Mesothelial cell of epicardium (in vitro differentiated cells): ENCODE measurements around the gene CPSF4L. TPM values are rescaled to one million over a fixed set of nuclear protein-coding genes. Genes with fewer than 3 reads are reported as not detected.

Experiments used
- DNase-seq, 2 experiments: peaks; one replicate each; pipeline ENCODE4 v3.0.0; 2021; ENCODE audit warnings: low spot score in 2 of 2; ENCODE audit not compliant: unreplicated experiment in 2 of 2
- H3K27ac Mint-ChIP-seq: 2 replicates; pipeline ENCODE4 v1.8.0; 2021; ENCODE audit warnings: mixed read lengths
- H3K27me3 Mint-ChIP-seq: 2 replicates; pipeline ENCODE4 v1.8.0; 2021; ENCODE audit warnings: low read depth, mixed read lengths
- H3K36me3 Mint-ChIP-seq: 2 replicates; pipeline ENCODE4 v1.8.0; 2021; ENCODE audit warnings: mixed read lengths
- H3K4me1 Mint-ChIP-seq: 2 replicates; pipeline ENCODE4 v1.8.0; 2021; ENCODE audit warnings: mixed read lengths
- H3K4me3 Mint-ChIP-seq: 2 replicates; pipeline ENCODE4 v1.8.0; 2021; ENCODE audit warnings: mild to moderate bottlenecking, moderate library complexity, mixed read lengths
- H3K9me3 Mint-ChIP-seq: 2 replicates; pipeline ENCODE4 v1.8.0; 2021; ENCODE audit warnings: mixed read lengths
- CTCF ChIP-seq: fragments of 200-600 bp; sonication (generic); IDR thresholded peaks from one replicate; pipeline ENCODE4 v1.5.0; 2021; ENCODE audit warnings: antibody characterized with exemption; ENCODE audit not compliant: unreplicated experiment
- total RNA-seq: library from RNA; stranded (reverse); gene quantifications from 3 replicates; pipeline ENCODE4 v1.2.1, GENCODE V29; 2021

The CPSF4L gene
- total RNA-seq, 1 donor from 2014 or later: 0.40 TPM

- no peaks in the 10 kb centered on the region for H3K36me3 Mint-ChIP-seq
- no peak for DNase-seq
- peaks cover 8% of the 10 kb centered on the region for H3K4me1 Mint-ChIP-seq
- no peak for TF ChIP-seq CTCF
- peaks cover 2% of the 10 kb centered on the region for H3K27me3 Mint-ChIP-seq
- no peak overlapping the region for H3K4me3 Mint-ChIP-seq
- no peak overlapping the region for H3K27ac Mint-ChIP-seq
- no peaks in the 10 kb centered on the region for H3K9me3 Mint-ChIP-seq
Measured at GRCh38 chr17:73257516-73257915, 4.2 kb downstream of the CPSF4L start.

- no peak overlapping the region for H3K4me3 Mint-ChIP-seq
- peaks cover 2% of the 10 kb centered on the region for H3K27me3 Mint-ChIP-seq
- no peaks in the 10 kb centered on the region for H3K9me3 Mint-ChIP-seq
- H3K4me1 Mint-ChIP-seq: peaks cover 2% of the 10 kb centered on the region
- no peak overlapping the region for H3K27ac Mint-ChIP-seq
- TF ChIP-seq CTCF: no peak
- H3K36me3 Mint-ChIP-seq: no peaks in the 10 kb centered on the region
- DNase-seq: no peak
Measured at GRCh38 chr17:73256220-73256619, 5.5 kb downstream of the CPSF4L start.

GRCh38 chr17:73255671-73256181, 6.0 kb downstream of the CPSF4L start:
- Mint-ChIP-seq H3K36me3 (no peaks in the 10 kb centered on the region), H3K27ac (no peak overlapping the region), H3K27me3 (peaks cover 2% of the 10 kb centered on the region), H3K4me3 (no peak overlapping the region), H3K4me1 (no peaks in the 10 kb centered on the region), H3K9me3 (no peaks in the 10 kb centered on the region)
- DNase-seq: peak in 1 of 2 experiments; percentile 79
- TF ChIP-seq CTCF: peak; percentile 91

GRCh38 chr17:73251871-73252270, 9.8 kb downstream of the CPSF4L start:
- Mint-ChIP-seq H3K27ac (no peak overlapping the region), H3K9me3 (no peaks in the 10 kb centered on the region), H3K36me3 (no peaks in the 10 kb centered on the region), H3K4me3 (no peak overlapping the region), H3K27me3 (peaks cover 2% of the 10 kb centered on the region), H3K4me1 (no peaks in the 10 kb centered on the region)
- TF ChIP-seq CTCF: no peak
- no peak for DNase-seq

- Mint-ChIP-seq H3K4me1 (no peaks in the 10 kb centered on the region), H3K36me3 (peaks cover 2% of the 10 kb centered on the region), H3K27me3 (peaks cover 2% of the 10 kb centered on the region), H3K27ac (no peak overlapping the region), H3K4me3 (no peak overlapping the region), H3K9me3 (no peaks in the 10 kb centered on the region)
- no peak for TF ChIP-seq CTCF
- no peak for DNase-seq
Measured at GRCh38 chr17:73250851-73251640, 10.6 kb downstream of the CPSF4L start.
